ENCODE data around the gene TRA2B.

Gene TRA2B

DNA sequence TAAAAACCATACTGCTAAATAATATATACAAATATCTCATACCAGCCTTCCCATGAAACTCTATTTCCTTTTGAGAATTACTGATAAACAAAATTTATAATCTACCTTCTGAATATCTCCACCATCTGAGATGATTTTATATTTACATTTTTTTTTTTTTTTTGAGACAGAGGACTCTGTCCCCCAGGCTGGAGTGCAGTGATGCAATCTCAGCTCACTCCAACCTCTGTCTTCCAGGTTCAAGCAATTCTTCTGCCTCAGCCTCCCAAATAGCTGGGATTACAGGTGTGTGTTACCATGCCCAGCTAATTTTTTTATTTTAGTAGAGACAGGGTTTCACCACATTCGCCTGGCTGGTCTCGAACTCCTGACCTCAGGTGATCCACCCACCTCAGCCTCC is 70.2 kb downstream of the TRA2B start:
- no peak for DNase-seq (ENCODE audit: low spot score)

- no peak for DNase-seq (ENCODE audit: low spot score)
Observed at GRCh38 chr3:185866995-185867394, 70.8 kb downstream of the TRA2B start.

GRCh38 chr3:185866555-185866954 is 71.3 kb downstream of the TRA2B start:
- no peak for DNase-seq (ENCODE audit: low spot score)
